GM06990 (cell line): ENCODE results near the gene CHEK2.

Experiments used
- DNase-seq: peaks from one replicate; pipeline ENCODE4 v3.0.0-alpha.2; 2011; ENCODE audit not compliant: insufficient read length; ENCODE audit errors: extremely low read depth
- H3K27me3 ChIP-seq: replicated peaks from 2 replicates; pipeline ENCODE4 v1.6.0; 2011; ENCODE audit warnings: low read length; ENCODE audit not compliant: control insufficient read depth, insufficient read depth
- H3K36me3 ChIP-seq: 2 replicates; pipeline ENCODE4 v1.5.1; 2011; ENCODE audit warnings: low read length; ENCODE audit not compliant: control insufficient read depth, insufficient read depth
- H3K4me3 ChIP-seq: replicated peaks from 2 replicates; pipeline ENCODE4 v1.5.1; 2011; ENCODE audit warnings: low read depth, mild to moderate bottlenecking, control low read depth, low read length
- CTCF ChIP-seq: IDR thresholded peaks from 2 replicates; pipeline ENCODE4 v1.5.1; 2011; ENCODE audit warnings: low read length, control low read depth, mild to moderate bottlenecking, inconsistent platforms; ENCODE audit not compliant: insufficient read depth, poor library complexity, severe bottlenecking

CHEK2 gene

GRCh38 chr22:28779833-28780232 is 38.2 kb upstream of the CHEK2 start:
- DNase-seq = no peak
- TF ChIP-seq CTCF = no peak
- Histone ChIP-seq H3K36me3 (peaks cover 14% of the 10 kb centered on the region), H3K4me3 (no peak overlapping the region), H3K27me3 (no peaks in the 10 kb centered on the region)

GRCh38 chr22:28774378-28774777 is 32.8 kb upstream of the CHEK2 start:
- peak overlapping the region; percentile 5 for H3K4me3 ChIP-seq
- TF ChIP-seq CTCF = no peak
- no peaks in the 10 kb centered on the region for H3K27me3 ChIP-seq
- H3K36me3 ChIP-seq = peaks cover 4% of the 10 kb centered on the region
- no peak for DNase-seq

GRCh38 chr22:28773461-28773867 is 31.8 kb upstream of the CHEK2 start:
- Histone ChIP-seq H3K36me3 (peaks cover 4% of the 10 kb centered on the region), H3K4me3 (peak overlapping the region; percentile 84), H3K27me3 (no peaks in the 10 kb centered on the region)
- TF ChIP-seq CTCF = no peak
- DNase-seq = peak; percentile 68

- peak; percentile 90 for DNase-seq
- no peak for TF ChIP-seq CTCF
- Histone ChIP-seq H3K36me3 (peaks cover 4% of the 10 kb centered on the region), H3K4me3 (peak within 1 kb of the TSS; percentile 84), H3K27me3 (no peaks in the 10 kb centered on the region)
Measured at GRCh38 chr22:28772633-28773460, 31.2 kb upstream of the CHEK2 start, which contains the start of gene CCDC117. Gene CCDC117 (plus strand): TSS chr22:28772695. CDS start chr22:28772850, 155 bp downstream.

- TF ChIP-seq CTCF = no peak
- no peak for DNase-seq
- Histone ChIP-seq H3K27me3 (no peaks in the 10 kb centered on the region), H3K36me3 (peaks cover 2% of the 10 kb centered on the region), H3K4me3 (no peak overlapping the region)
Measured at GRCh38 chr22:28771195-28771791, 29.7 kb upstream of the CHEK2 start.
